DOHH2 (cell line): Measurements from ENCODE around the gene OR10V1.

ENCODE experiments used
- EZH2phosphoT487 ChIP-seq: fragments of 200-600 bp; sonication (generic); IDR thresholded peaks from 2 replicates; pipeline ENCODE4 v1.6.1; 2017; ENCODE audit warnings: borderline replicate concordance, mild to moderate bottlenecking, antibody characterized with exemption, low read length, moderate library complexity, mixed read lengths
- TF ChIP-seq, protein P1 (sequence below): fragments of 200-600 bp; sonication (generic); IDR thresholded peaks from one replicate; pipeline ENCODE4 v1.5.1; 2014; ENCODE audit warnings: antibody characterized with exemption, mild to moderate bottlenecking, low read depth, low read length; ENCODE audit not compliant: poor library complexity, severe bottlenecking

DNA sequence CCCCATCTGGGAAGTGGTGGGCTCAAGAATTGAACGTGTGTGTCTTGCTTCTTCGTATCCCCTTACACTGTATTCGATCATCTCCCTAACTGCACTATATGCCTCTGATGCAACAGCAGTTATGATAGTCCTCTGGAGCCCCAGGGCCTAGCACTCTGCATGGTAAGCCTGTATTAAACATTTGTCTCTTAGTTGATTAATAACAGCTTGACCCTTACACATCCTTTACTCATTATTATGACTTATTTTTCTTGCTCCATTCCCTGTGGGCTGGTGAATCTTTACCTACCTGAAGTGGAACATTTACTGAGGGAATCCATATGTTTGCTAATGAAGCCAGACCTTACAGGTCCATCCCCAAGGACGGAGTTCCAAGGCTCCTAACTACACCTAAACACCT is 47.1 kb upstream of the OR10V1 start:
- TF ChIP-seq, protein P1, sequence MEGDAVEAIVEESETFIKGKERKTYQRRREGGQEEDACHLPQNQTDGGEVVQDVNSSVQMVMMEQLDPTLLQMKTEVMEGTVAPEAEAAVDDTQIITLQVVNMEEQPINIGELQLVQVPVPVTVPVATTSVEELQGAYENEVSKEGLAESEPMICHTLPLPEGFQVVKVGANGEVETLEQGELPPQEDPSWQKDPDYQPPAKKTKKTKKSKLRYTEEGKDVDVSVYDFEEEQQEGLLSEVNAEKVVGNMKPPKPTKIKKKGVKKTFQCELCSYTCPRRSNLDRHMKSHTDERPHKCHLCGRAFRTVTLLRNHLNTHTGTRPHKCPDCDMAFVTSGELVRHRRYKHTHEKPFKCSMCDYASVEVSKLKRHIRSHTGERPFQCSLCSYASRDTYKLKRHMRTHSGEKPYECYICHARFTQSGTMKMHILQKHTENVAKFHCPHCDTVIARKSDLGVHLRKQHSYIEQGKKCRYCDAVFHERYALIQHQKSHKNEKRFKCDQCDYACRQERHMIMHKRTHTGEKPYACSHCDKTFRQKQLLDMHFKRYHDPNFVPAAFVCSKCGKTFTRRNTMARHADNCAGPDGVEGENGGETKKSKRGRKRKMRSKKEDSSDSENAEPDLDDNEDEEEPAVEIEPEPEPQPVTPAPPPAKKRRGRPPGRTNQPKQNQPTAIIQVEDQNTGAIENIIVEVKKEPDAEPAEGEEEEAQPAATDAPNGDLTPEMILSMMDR = no peak
- TF ChIP-seq EZH2phosphoT487 = no peak
